HG03439 (cell line): ENCODE measurements around the gene DNHD1.

Source experiments
- ATAC-seq: cut with Tn5 transposase; IDR thresholded peaks from one replicate; pipeline ENCODE4 v1.9.1; 2021; ENCODE audit warnings: mild to moderate bottlenecking, moderate library complexity; ENCODE audit not compliant: unreplicated experiment

The DNHD1 gene

GRCh38 chr11:6557761-6558674 lies 60.9 kb downstream of the DNHD1 start:
- no peak for ATAC-seq

- no peak for ATAC-seq
Observed at GRCh38 chr11:6559369-6559768, 62.3 kb downstream of the DNHD1 start.

DNA sequence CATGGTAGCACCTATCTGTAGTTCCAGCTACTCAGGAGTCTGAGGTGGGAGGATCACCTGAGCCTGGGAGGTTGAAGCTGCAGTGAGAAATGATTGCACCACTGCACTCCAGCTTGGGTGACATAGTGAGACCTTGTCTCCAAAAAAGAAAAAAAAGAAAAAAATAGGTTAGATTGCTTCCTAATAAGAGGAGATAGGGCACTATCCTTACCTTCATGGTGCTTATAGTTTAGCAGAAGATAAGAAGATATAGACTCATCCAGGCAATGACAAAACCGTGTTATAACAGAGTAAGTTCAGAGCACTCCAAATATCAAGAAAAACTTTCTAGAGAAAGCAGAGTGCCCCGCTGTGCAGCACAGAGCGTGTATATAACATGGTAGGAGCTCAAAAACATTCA lies 64.2 kb downstream of the DNHD1 start:
- ATAC-seq = no peak

- no peak for ATAC-seq
Observed at GRCh38 chr11:6563121-6563619, 66.1 kb downstream of the DNHD1 start.

DNA sequence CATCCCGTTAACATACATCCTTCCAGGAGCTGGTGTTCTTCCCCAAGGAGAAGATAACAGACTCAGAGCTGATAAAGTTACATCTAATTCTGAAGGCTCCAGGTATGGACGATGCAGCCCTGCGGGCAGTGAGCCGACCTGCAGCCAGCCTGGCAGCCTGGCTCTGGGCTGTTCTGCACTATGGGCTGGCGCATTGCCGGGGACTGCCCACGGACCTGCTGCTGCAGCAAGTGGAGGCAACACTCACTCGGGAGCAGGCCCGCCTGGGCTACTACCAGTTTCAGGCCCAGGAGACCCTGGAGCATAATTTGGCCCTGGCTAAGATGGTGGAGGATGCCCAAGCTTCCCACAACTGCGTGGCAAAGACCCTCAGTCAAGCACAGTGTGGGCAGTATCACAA lies 66.6 kb downstream of the DNHD1 start:
- no peak for ATAC-seq

DNA sequence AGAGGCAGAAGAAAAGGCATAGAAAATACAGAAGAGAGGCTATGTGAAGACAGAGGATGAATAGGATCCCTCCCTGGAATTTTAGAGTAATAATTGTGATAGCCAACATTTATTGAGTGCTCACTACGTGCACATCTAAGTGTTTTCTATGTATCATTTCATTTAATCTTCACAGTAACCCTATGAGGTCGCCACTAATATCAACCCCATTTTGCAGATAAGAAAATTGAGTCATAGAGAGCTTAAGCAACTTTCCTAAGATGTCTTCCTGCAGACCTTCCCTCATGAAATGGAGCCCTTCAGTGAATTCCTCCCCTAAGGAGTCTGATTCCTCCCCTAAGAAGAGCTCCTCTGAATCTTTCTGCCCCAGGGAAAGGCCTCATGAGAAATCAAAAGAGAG lies 68.2 kb downstream of the DNHD1 start:
- ATAC-seq = no peak

- ATAC-seq = no peak
Observed at GRCh38 chr11:6565988-6566703, 69.1 kb downstream of the DNHD1 start.

DNA sequence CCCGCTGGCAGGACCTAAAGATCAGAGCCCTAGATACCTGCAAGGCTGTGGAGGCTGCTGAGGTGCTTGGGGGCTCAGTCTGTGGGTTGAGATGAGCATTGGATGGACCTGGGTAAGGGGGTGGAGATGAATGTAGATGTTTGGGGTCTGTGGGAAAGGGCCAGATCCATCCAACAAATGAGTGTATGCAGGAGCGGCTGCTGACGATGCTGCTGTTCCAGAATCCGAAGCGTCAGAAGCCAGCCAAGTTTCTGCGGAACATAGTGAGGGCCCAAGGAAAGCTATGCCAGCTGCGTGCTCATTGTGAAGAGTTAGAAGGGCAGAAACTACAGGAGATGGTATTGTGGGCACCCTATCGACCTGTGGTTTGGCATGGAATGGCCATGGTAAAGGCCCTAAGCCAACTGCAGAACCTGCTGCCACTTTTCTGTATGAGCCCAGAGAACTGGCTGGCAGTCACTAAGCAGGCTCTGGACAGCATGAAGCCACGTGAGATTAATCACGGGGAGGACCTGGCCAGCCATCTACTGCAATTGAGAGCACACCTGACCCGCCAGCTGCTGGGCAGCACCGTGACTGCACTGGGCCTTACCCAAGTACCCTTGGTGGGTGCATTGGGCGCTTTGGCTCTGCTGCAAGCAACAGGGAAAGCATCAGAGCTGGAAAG lies 69.8 kb downstream of the DNHD1 start:
- ATAC-seq = no peak

DNA sequence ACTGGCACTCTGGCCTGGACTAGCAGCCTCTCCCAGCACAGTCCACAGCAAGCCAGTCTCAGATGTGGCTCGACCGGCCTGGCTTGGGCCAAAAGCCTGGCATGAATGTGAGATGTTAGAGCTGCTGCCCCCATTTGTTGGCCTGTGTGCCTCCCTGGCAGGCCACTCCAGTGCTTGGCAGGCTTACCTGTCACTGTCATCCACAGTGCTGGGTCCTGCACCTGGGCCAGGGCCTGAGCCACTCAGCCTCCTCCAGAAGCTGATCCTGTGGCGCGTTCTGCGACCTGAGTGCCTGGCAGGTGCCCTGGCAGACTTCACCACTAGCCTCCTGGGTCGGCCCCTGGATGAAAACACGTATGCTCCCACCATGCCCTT lies 70.3 kb downstream of the DNHD1 start:
- ATAC-seq = no peak

- no peak for ATAC-seq
Observed at GRCh38 chr11:6568191-6568918, 71.3 kb downstream of the DNHD1 start.

GRCh38 chr11:6569706-6570105 lies 72.6 kb downstream of the DNHD1 start:
- no peak for ATAC-seq

DNA sequence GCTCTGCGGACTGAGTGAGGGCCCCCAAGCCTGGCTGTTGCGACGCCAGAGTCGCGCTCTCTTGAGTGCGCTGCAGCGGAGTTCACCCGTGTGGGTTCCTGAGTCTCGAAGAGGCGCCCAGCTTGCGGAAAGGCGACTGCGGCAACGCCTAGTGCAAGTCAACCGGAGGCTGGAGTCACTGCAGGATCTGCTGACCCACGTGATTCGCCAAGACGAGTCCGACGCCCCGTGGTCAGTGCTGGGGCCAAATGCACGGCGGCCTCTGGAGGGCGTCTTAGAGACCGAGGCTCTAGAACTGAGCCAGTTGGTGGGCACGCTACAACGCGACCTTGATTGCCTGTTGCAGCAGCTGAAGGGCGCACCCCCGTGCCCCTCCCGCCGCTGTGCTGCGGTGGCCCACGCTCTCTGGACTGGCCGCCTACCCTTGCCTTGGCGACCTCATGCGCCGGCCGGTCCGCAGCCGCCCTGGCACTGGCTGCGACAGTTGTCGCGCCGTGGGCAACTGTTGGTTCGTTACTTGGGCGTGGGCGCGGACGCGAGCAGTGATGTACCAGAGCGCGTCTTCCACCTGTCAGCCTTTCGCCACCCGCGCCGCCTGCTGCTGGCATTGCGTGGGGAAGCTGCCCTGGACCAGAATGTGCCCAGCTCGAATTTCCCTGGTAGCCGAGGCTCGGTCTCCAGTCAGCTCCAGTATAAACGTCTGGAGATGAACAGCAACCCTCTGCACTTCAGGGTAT lies 73.8 kb downstream of the DNHD1 start:
- no peak for ATAC-seq

GRCh38 chr11:6571434-6572008 lies 74.4 kb downstream of the DNHD1 start:
- ATAC-seq = no peak

DNA sequence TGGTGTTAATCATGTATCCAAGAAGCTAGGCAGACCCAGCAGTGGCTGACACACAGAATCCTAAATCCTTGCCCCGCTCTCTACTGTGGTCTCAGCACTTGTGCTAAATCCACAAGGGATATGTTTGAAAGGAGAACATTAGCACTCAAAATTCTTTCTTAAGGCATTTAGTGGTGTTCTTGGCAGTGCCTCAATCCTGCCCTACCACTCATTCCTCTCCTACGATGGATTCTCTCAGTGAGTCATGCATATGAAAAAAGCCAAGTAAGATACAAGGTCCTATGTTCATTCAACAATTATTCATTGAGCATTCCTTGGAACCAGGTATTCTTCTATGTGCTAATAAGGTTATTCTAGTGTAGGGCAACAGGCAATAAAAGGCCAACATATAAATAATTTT lies 75.1 kb downstream of the DNHD1 start:
- no peak for ATAC-seq

DNA sequence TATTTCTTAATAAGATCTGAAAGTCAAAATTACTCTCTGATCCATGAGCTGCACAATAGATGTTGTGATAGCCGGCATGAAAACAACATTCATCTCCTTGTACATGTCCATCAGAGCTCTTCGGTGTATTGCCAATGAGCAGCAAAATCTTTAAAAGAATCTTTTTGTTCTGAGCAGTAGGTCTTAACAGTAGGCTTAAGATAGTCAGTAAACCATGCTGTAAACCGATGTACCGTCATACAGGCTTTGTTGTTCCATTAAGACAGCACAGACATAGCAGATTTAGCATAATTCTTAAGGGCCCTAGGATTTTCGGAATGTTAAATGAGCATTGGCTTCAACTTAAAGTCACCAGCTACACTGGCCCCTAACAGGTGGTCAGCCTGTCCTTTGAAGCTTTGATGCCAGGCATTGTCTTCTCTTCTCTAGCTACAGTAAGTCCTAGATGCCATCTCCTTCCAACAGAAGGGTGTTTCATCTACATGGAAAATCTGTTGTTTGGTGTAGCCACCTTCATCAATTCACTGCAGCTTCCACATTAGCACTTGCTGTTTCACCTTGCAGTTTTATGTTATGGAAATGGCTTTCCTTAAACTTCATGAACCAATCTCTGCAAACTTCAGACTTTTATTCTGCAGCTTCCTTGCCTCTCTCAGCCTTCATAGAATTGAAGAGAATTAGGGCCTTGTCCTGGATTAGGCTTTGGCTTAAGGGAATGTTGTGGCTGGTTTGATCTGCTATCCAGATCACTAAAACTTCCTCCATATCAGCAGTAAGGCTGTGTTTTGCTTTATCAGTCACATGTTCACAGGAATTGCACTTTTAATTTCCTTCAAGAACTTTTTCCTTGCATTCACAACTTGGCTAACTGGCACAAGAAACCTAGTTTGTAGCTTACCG lies 78.0 kb downstream of the DNHD1 start:
- no peak for ATAC-seq

- ATAC-seq = no peak
Observed at GRCh38 chr11:6576471-6577373, 79.6 kb downstream of the DNHD1 start.

GRCh38 chr11:6578134-6578533 lies 81.1 kb downstream of the DNHD1 start:
- no peak for ATAC-seq

DNA sequence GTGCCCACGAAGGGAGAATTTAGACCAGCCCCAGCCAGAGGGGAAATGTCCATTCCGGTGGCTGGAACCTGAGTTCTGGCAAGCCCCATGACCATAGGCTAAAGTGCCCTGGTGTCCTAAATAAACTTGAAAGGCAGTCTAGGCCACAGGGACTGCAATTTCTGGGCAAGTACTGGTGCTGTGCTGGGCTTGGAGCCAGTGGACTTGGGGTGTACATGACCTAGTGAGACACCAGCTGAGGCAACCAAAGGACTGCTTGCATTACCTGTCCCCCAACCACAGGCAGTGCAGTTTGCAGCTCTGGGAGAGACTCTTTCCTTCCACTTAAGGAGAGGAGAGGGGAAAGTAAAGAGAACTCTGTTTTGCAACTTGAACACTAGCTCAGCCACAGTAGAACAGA lies 82.6 kb downstream of the DNHD1 start:
- ATAC-seq = no peak
